HG03521 (cell line): ENCODE data around the gene PDE5A.
"Not testable (repeated sequence)": the region's sequence is repeated elsewhere in the genome, so short reads cannot be mapped to it uniquely, and the experiment has no call there.

ENCODE experiments used
- ATAC-seq: cut with Tn5 transposase; IDR thresholded peaks from one replicate; pipeline ENCODE4 v1.9.1; 2021; ENCODE audit warnings: mild to moderate bottlenecking, moderate library complexity; ENCODE audit not compliant: unreplicated experiment

PDE5A gene

DNA sequence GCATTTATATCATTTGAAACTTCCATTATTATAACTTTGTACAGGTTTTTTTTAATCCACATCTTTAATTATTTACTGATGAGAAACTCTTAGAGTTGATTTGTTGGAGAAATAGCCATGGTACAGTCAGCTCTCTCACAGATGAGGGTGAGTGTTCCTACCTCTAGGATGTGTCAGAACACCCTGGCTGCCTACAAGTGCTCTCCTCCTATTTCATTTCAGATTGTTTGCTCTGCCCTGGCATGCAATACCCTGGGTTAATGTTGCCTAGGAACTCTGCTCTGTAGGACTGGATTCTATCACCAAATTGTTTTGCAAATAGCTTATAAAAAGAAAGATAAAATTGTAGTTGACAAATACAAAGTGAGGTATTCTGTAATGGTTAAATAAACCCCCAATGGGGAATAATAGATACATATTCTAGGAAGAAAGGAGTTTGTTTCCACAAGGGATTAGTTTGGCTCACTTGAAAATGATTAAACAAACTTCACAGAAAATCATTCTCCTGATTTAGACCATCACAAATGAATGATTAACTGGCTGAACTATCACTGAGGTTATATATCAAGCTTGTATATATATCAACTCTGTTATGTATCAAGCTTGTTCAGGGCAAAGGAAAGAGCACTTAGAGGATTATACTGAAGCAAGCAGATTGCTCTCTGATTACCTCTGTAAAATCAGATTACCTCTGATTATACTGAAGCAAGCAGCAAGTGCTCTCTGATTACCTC, 150.0 kb downstream of the PDE5A start:
- ATAC-seq = no peak

- no peak for ATAC-seq
Measured at GRCh38 chr4:119477412-119478053, 151.1 kb downstream of the PDE5A start.

DNA sequence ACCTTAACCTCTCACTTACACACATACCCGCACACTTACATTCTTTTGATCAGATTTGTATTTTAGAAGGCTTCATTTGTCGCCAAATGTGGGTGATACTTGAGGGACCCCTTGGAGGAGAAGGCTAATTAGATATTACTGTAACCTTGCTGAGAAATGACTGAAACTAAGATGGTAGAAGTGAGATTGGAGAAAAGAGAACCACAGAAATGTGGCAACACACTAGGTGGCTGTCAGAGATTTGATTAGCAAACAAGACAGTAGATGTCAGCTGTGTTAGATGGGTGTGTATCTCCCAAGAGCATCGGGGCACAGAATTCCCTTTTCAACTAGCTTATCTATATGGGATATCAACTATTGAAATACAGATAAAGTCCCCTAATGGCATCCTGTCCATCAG, 157.3 kb downstream of the PDE5A start:
- peak; percentile 65 for ATAC-seq

DNA sequence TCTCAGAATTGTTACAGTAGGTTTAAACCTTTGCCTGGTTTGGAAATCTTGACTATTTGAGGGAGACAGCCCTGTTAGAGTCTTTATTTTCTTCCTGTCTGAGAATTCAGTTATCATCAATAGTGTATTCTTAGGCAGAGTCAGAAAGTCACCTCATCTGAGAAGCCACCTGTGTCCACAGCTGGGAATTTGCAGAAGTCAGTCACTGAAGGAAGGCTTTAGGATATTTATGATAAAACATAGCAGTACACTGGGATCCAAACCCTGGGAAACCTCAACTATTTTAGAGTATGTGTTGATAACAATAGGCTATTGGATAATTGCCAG, 157.9 kb downstream of the PDE5A start:
- ATAC-seq = peak; percentile 44

DNA sequence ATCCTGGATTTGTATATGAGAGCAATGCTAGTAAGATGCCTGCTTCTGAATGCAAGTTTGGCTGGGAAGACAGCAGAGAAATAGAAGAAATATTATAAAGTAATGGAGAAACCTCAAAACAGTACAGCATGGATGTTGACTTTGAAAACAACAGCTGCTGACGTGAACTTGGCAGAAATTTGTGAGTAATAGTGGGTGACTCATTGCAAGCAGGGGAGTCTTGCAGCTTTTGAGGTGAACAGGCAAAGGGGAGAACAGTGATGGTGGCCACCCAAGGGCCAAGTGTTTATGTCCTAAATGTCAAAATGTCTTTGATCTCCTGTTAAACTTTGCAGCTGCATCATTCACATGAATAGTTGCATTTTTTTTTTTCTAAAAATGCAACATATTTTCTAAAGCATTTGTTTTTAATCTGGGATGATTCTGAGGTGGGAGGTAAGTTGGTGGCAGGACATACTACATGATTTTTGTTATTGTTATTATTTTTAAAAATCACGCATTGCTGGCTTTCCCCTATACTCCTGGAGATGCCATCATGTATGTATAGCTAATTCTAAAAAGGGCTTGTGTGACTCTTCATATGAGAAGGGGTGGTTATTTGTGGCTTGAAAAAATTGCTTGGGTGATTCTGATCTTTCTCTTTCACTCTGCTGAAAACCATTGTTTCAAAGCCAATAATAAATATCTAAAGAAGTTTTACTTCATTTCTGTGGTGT, 158.4 kb downstream of the PDE5A start:
- peak; percentile 62 for ATAC-seq

DNA sequence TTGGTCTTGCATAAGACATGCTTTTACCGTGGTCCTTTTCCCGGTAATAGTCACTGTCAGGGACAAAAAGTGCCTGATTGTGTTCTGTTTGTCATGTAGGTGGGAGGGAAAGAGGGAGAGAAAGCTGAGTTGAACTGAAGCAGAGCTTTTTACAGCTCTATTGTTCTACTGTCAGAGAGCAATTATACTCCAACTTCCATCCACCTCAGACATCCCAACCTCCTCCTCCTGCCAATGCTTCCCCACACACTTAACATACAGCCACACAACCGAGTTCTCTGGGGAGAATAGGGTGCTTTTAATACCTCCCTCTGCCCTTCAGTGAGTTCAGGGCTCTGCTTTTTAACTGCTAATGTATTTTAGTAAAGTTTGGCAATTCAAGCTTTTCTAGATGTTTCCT, 159.6 kb downstream of the PDE5A start:
- not testable (repeated sequence) for ATAC-seq

DNA sequence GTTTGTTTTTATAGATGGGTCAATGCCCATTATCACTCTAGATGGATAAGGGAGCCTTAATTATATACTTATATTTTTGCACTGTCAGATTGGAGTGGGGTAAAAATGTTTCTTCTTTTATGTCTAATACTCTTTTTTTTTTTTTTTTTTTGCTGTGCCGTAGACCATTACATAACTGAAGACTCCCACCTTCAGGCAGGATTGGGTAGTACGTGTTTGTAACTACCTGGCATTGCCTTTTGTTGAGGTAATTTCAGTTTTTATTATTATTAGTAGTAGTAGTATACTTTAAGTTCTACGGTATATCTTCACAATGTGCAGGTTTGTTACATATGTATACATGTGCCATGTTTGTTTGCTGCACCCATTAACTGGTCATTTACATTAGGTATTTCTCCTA, 165.9 kb downstream of the PDE5A start:
- not testable (repeated sequence) for ATAC-seq

- ATAC-seq = not testable (repeated sequence)
Measured at GRCh38 chr4:119455734-119456133, 172.9 kb downstream of the PDE5A start.

GRCh38 chr4:119454491-119455270, 173.9 kb downstream of the PDE5A start:
- peak; percentile 99 for ATAC-seq

- peak; percentile 18 for ATAC-seq
Measured at GRCh38 chr4:119454151-119454490, 174.5 kb downstream of the PDE5A start.

GRCh38 chr4:119453286-119453685, 175.3 kb downstream of the PDE5A start:
- ATAC-seq = not testable (repeated sequence)

DNA sequence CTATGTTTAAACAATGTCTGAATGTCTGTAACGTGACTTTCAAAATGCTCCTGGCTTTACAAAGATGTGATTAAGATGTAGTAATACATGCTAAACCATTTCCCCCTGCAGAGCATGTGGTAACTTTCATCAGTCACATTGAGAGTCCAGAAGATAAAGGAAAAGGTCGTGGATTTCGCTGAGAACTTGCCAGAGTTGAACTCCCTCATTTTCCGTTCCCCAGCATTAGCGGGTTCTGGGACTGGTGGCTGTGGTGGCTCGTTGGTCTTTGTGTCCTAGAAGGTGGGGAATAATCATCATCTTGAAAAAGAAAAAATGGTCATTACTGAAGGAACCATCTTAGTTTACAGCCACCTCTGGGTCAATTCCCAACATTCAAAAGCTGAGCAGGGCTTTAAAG, 178.8 kb downstream of the PDE5A start:
- ATAC-seq = not testable (repeated sequence)
